Mesodermal cell (in vitro differentiated cells): ENCODE measurements around the gene HAP1.
"Not testable (repeated sequence)": the region's sequence is repeated elsewhere in the genome, so short reads cannot be mapped to it uniquely, and the experiment has no call there.

ENCODE experiments used
- H3K27ac ChIP-seq: 2 replicates; pipeline ENCODE4 v1.7.0; 2013; ENCODE audit warnings: mild to moderate bottlenecking, low read depth, low read length, moderate library complexity; ENCODE audit not compliant: severe bottlenecking
- H3K36me3 ChIP-seq: 2 replicates; pipeline ENCODE4 v1.7.1; 2013; ENCODE audit warnings: mild to moderate bottlenecking, low read length, moderate library complexity; ENCODE audit not compliant: control insufficient read depth, insufficient read depth
- H3K4me1 ChIP-seq: one replicate; pipeline ENCODE4 v1.7.1; 2013; ENCODE audit warnings: mild to moderate bottlenecking, low read length; ENCODE audit not compliant: insufficient read depth, control insufficient read depth, poor library complexity, severe bottlenecking
- H3K4me3 ChIP-seq: 2 replicates; pipeline ENCODE4 v1.7.0; 2013; ENCODE audit warnings: low read length, control low read depth, mild to moderate bottlenecking; ENCODE audit not compliant: insufficient read depth, poor library complexity, severe bottlenecking; ENCODE audit errors: extremely low read depth
- H3K9me3 ChIP-seq: 2 replicates; pipeline ENCODE4 v1.7.1; 2013; ENCODE audit warnings: mild to moderate bottlenecking, low read length, moderate library complexity; ENCODE audit not compliant: control insufficient read depth
- WGBS, 2 experiments: methylation state at CpG; one replicate each; pipeline ENCODE4 v1.1.5; 2013; ENCODE audit warnings: missing lambda C conversion rate in 2 of 2; ENCODE audit not compliant: insufficient coverage in 2 of 2; 5-methylcytosine and 5-hydroxymethylcytosine counted together

HAP1 gene

GRCh38 chr17:41678907-41679739 lies 55.3 kb downstream of the HAP1 start:
- Histone ChIP-seq H3K9me3 (no peaks in the 10 kb centered on the region), H3K36me3 (no peaks in the 10 kb centered on the region), H3K27ac (peak overlapping the region; percentile 71), H3K4me3 (no peak overlapping the region), H3K4me1 (no peaks in the 10 kb centered on the region)
- WGBS, 2 experiments: 70 to 77% methylated on average over 5 to 6 of the region's 6 CpGs

DNA sequence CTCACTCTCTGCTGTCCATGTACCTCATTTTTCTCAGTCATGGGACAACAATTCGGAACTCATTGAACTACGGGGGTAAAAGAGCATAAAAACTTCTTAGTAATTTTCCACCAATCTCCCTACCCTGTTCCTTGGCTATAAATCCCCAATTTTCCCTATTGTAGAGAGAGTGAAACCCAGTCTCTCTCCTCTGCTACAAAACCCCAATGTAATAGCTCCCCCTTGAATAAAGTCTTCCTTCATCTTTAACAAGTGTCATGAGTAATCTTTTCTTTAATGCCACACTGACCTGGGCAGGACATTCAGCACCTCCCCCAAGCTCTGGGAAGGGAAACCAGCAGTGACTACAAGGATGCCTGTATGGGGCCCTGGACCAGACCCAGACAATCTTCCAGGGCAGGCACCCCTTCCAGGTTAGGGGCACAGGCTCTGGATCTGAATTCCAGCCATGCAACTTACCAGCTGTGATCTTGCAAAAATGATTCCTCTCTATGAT lies 56.0 kb downstream of the HAP1 start:
- no peak overlapping the region for H3K4me3 ChIP-seq
- H3K4me1 ChIP-seq: no peaks in the 10 kb centered on the region
- peak overlapping the region; percentile 71 for H3K27ac ChIP-seq
- no peaks in the 10 kb centered on the region for H3K9me3 ChIP-seq
- no peaks in the 10 kb centered on the region for H3K36me3 ChIP-seq
- WGBS, 2 experiments: 100% methylated on average over 2 of the region's 2 CpGs; no CpG with 5 or more reads in 1 of the 2 experiments

- Histone ChIP-seq H3K27ac (no peak overlapping the region), H3K36me3 (no peaks in the 10 kb centered on the region), H3K4me1 (no peaks in the 10 kb centered on the region), H3K4me3 (no peak overlapping the region), H3K9me3 (no peaks in the 10 kb centered on the region)
- WGBS, 2 experiments: 100% methylated on average over 1 of the region's 3 CpGs
Observed at GRCh38 chr17:41676058-41676419, 58.4 kb downstream of the HAP1 start.

DNA sequence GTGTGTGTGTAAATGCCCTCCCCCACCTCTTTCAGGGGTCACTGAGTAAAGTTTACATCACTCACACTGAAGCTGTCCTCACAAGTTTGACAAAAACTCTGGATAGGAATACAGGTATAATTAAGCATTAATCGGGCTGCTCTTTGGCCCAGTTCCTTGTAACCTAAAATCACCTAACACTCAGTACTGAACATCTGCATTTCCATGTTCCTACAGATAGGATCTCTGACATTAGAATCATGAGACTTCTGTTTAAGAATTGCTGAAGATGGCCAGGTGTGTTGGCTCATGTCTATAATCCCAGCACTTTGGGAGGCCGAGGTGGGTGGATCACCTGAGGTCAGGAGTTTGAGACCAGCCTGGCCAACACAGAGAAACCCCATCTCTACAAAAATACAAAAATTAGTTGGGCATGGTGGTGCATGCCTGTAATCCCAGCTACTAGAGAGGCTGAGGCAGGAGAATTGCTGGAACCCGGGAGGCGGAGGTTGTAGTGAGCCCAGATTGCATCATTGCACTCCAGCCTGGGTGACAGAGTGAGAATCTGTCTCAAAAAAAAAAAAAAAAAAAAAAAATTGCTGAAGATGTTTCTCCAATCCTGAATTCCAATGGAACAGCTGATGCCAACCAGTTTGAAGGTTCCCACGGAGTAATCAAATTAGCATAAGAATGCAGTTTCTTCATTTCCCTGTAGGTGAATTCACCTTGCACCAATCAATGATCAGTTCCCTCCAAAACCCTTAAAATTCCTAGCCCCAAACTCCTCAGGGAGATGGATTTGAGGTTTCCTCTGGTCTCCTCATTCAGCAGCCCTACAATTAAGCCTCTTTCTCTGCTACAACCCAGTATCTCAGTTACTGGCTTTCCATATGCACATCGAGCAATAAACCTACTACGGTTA lies 59.0 kb downstream of the HAP1 start:
- H3K4me1 ChIP-seq, H3K4me3 ChIP-seq, H3K36me3 ChIP-seq, H3K27ac ChIP-seq, H3K9me3 ChIP-seq: not testable (repeated sequence)
- WGBS, 2 experiments: 57 to 64% methylated on average over 3 of the region's 7 CpGs
